Vagina (tissue), 2 donors: ENCODE measurements around the gene PDLIM1. TPM values are rescaled to one million over a fixed set of nuclear protein-coding genes. Genes with fewer than 3 reads are reported as not detected.

Experiments used
- DNase-seq, 2 donors: peaks; one replicate each; pipeline ENCODE4 v3.0.0-alpha.2; 2017; ENCODE audit errors: extremely low spot score in 2 of 2
- H3K27ac ChIP-seq: fragments of 200-600 bp; sonication (generic); one replicate; pipeline ENCODE4 v1.5.1; 2019
- H3K27me3 ChIP-seq: fragments of 200-600 bp; sonication (generic); one replicate; pipeline ENCODE4 v1.5.1; 2019
- H3K36me3 ChIP-seq, 2 donors: fragments of 200-600 bp; sonication (generic); one replicate each; pipeline ENCODE4 v1.5.1; 2017 to 2019
- H3K4me1 ChIP-seq: fragments of 200-600 bp; sonication (generic); one replicate; pipeline ENCODE4 v1.5.1; 2019
- H3K4me3 ChIP-seq, 2 donors: fragments of 200-600 bp; sonication (generic); 1 replicate in 1 of 2; 2 replicates in 1 of 2; pipeline ENCODE4 v1.5.1; 2016 to 2019
- H3K9me3 ChIP-seq: fragments of 200-600 bp; sonication (generic); one replicate; pipeline ENCODE4 v1.5.1; 2019
- CTCF ChIP-seq, 3 experiments: fragments of 450-650 bp in 2 of 3; fragments of 200-600 bp in 1 of 3; sonication (generic) in 1 of 3; IDR thresholded peaks; one replicate each; pipeline ENCODE4 v1.5.1; 2017 to 2019; ENCODE audit warnings: antibody characterized with exemption in 3 of 3, mild to moderate bottlenecking in 2 of 3, moderate library complexity in 2 of 3
- POLR2A ChIP-seq, 2 donors: fragments of 450-650 bp; IDR thresholded peaks; one replicate each; pipeline ENCODE4 v1.6.1; 2017; ENCODE audit warnings: antibody characterized with exemption in 2 of 2, mild to moderate bottlenecking in 2 of 2, moderate library complexity in 2 of 2
- POLR2AphosphoS5 ChIP-seq, 2 donors: sonication (generic); formaldehyde crosslinking; IDR thresholded peaks; one replicate each; pipeline ENCODE4 v1.9.0; 2017; ENCODE audit warnings: antibody characterized with exemption in 2 of 2, mild to moderate bottlenecking in 2 of 2, low read depth in 1 of 2; ENCODE audit not compliant: insufficient read depth in 1 of 2
- intact Hi-C: fragments of 100-400 bp; cut with DNase I; formaldehyde crosslinking; loops from one replicate; pipeline ENCODE4 v1.15.1; 2023
- total RNA-seq: library from RNA; depleted of rRNA; stranded (reverse); fragments of >200 nt; gene quantifications from one replicate; pipeline ENCODE4 v1.2.3, GENCODE V29; 2016

The PDLIM1 gene
- total RNA-seq, 1 donor from 2014 or later, result 181 TPM

- Histone ChIP-seq H3K36me3 (no peaks in the 10 kb centered on the region), H3K4me3 (no peak overlapping the region), H3K27ac (peak overlapping the region; percentile 91), H3K4me1 (peaks cover 76% of the 10 kb centered on the region), H3K27me3 (no peaks in the 10 kb centered on the region), H3K9me3 (no peaks in the 10 kb centered on the region)
- intact Hi-C loops, result no loop called here
- peak in 1 of 2 donors; percentile 75 for DNase-seq
- TF ChIP-seq CTCF (IDR thresholded peaks at IDR 0.05) (no peak), POLR2AphosphoS5 (IDR thresholded peaks at IDR 0.05; ENCODE audit: insufficient read depth in 1 of 2, low read depth in 1 of 2) (peak in 1 of 2 donors; percentile 69), POLR2A (IDR thresholded peaks at IDR 0.05) (peak in 1 of 2 donors; percentile 6)
Measured at GRCh38 chr10:95275726-95276366, 15.0 kb downstream of the PDLIM1 start.

- Histone ChIP-seq H3K27me3 (no peaks in the 10 kb centered on the region), H3K4me1 (peaks cover 63% of the 10 kb centered on the region), H3K27ac (peak overlapping the region; percentile 91), H3K36me3 (no peaks in the 10 kb centered on the region), H3K4me3 (peak overlapping the region in 1 of 2 donors; percentile 2), H3K9me3 (no peaks in the 10 kb centered on the region)
- peak in 1 of 2 donors; percentile 98 for DNase-seq
- intact Hi-C loops, result no loop called here
- TF ChIP-seq POLR2AphosphoS5 (IDR thresholded peaks at IDR 0.05; ENCODE audit: insufficient read depth in 1 of 2, low read depth in 1 of 2), result peak; percentile 48 to 96
- TF ChIP-seq CTCF (IDR thresholded peaks at IDR 0.05), result no peak
- TF ChIP-seq POLR2A (IDR thresholded peaks at IDR 0.05), result no peak
Measured at GRCh38 chr10:95273393-95274312, 17.1 kb downstream of the PDLIM1 start.

- Histone ChIP-seq H3K4me3 (no peak overlapping the region), H3K27me3 (no peaks in the 10 kb centered on the region), H3K27ac (peak overlapping the region; percentile 77), H3K4me1 (peaks cover 50% of the 10 kb centered on the region), H3K36me3 (peaks cover 0 to 14% of the 10 kb centered on the region in 2 donors), H3K9me3 (no peaks in the 10 kb centered on the region)
- intact Hi-C loops, result no loop called here
- TF ChIP-seq POLR2A (IDR thresholded peaks at IDR 0.05), result no peak
- TF ChIP-seq POLR2AphosphoS5 (IDR thresholded peaks at IDR 0.05; ENCODE audit: insufficient read depth in 1 of 2, low read depth in 1 of 2), result peak; percentile 27 to 50
- TF ChIP-seq CTCF (IDR thresholded peaks at IDR 0.05), result no peak
- DNase-seq, result peak in 1 of 2 donors; percentile 86
Measured at GRCh38 chr10:95268438-95268837, 22.4 kb downstream of the PDLIM1 start.

GRCh38 chr10:95267251-95267650 lies 23.6 kb downstream of the PDLIM1 start:
- Histone ChIP-seq H3K9me3 (no peaks in the 10 kb centered on the region), H3K4me3 (no peak overlapping the region), H3K36me3 (peaks cover 0 to 23% of the 10 kb centered on the region in 2 donors), H3K4me1 (peaks cover 48% of the 10 kb centered on the region), H3K27me3 (no peaks in the 10 kb centered on the region), H3K27ac (peak overlapping the region; percentile 77)
- no peak for DNase-seq
- TF ChIP-seq POLR2AphosphoS5 (IDR thresholded peaks at IDR 0.05; ENCODE audit: insufficient read depth in 1 of 2, low read depth in 1 of 2) (no peak), CTCF (IDR thresholded peaks at IDR 0.05) (no peak)
- intact Hi-C loops, result no loop called here
